Endothelial cell of umbilical vein (primary cell): ENCODE results near the gene ROMO1.

Experiments
- MYC ChIP-seq: IDR thresholded peaks from one replicate; pipeline ENCODE4 v1.6.1; 2011; ENCODE audit warnings: mild to moderate bottlenecking, low read depth, low read length
- POLR2A ChIP-seq: IDR thresholded peaks from 2 replicates; pipeline ENCODE4 v1.6.1; 2012; ENCODE audit warnings: low read depth, mild to moderate bottlenecking, control low read depth, low read length
- TF ChIP-seq, protein P1 (sequence below), 2 donors: IDR thresholded peaks; 1 replicate in 1 of 2; 2 replicates in 1 of 2; pipeline ENCODE4 v1.5.1; 2011; ENCODE audit warnings: low read length in 2 of 2, mild to moderate bottlenecking in 2 of 2, moderate library complexity in 2 of 2, control low read depth in 1 of 2, inconsistent platforms in 1 of 2, low read depth in 1 of 2; ENCODE audit not compliant: insufficient read depth in 1 of 2; ENCODE audit errors: extremely low read depth in 1 of 2

DNA sequence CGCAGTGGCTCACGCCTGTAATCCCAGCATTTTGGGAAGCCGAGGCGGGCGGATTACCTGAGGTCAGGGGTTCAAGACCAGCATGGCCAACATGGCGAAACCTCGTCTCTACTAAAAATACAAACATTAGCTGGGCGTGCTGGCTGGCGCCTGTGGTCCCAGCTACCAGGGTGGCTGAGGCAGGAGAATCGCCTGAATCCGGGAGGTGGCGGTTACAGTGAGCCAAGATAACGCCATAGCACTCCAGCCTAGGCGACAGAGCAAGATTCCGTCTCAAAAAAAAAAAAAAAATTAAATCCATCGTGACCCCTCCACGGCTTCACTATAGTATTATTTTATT lies 33.3 kb upstream of the ROMO1 start:
- TF ChIP-seq, protein P1, sequence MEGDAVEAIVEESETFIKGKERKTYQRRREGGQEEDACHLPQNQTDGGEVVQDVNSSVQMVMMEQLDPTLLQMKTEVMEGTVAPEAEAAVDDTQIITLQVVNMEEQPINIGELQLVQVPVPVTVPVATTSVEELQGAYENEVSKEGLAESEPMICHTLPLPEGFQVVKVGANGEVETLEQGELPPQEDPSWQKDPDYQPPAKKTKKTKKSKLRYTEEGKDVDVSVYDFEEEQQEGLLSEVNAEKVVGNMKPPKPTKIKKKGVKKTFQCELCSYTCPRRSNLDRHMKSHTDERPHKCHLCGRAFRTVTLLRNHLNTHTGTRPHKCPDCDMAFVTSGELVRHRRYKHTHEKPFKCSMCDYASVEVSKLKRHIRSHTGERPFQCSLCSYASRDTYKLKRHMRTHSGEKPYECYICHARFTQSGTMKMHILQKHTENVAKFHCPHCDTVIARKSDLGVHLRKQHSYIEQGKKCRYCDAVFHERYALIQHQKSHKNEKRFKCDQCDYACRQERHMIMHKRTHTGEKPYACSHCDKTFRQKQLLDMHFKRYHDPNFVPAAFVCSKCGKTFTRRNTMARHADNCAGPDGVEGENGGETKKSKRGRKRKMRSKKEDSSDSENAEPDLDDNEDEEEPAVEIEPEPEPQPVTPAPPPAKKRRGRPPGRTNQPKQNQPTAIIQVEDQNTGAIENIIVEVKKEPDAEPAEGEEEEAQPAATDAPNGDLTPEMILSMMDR (IDR thresholded peaks at IDR 0.05; ENCODE audit: extremely low read depth in 1 of 2, insufficient read depth in 1 of 2, low read depth in 1 of 2, low read length in 2 of 2): no peak
- no peak for TF ChIP-seq POLR2A
- no peak for TF ChIP-seq MYC
